Fibroblast of lung (primary cell): ENCODE results near the gene NTPCR. TPM values are rescaled to one million over a fixed set of nuclear protein-coding genes. Genes with fewer than 3 reads are reported as not detected.

Source experiments
- DNase-seq, 2 donors: peaks; one replicate each; pipeline versions ENCODE4 v3.0.0 to v3.0.0-alpha.2; 2010; ENCODE audit warnings: low read depth in 2 of 2
- H2AFZ ChIP-seq: 2 replicates; pipeline ENCODE4 v1.5.1; 2012; ENCODE audit warnings: low read length, control low read depth, inconsistent platforms
- H3K27ac ChIP-seq: 2 replicates; pipeline ENCODE4 v1.5.1; 2011; ENCODE audit warnings: low read length, control low read depth; ENCODE audit not compliant: insufficient read depth
- H3K27me3 ChIP-seq: 2 replicates; pipeline ENCODE4 v1.5.1; 2011; ENCODE audit warnings: mild to moderate bottlenecking, low read length; ENCODE audit not compliant: control insufficient read depth, insufficient read depth
- H3K36me3 ChIP-seq: 2 replicates; pipeline ENCODE4 v1.5.1; 2011; ENCODE audit warnings: low read length; ENCODE audit not compliant: control insufficient read depth, insufficient read depth
- H3K4me1 ChIP-seq: 2 replicates; pipeline ENCODE4 v1.5.1; 2011; ENCODE audit warnings: low read length; ENCODE audit not compliant: control insufficient read depth, insufficient read depth; ENCODE audit errors: extremely low read depth
- H3K4me2 ChIP-seq: 2 replicates; pipeline ENCODE4 v1.5.1; 2011; ENCODE audit warnings: low read length, control low read depth; ENCODE audit not compliant: insufficient read depth; ENCODE audit errors: extremely low read depth
- H3K4me3 ChIP-seq, 4 experiments: fragments of 200-600 bp in 1 of 4; sonication (generic) in 1 of 4; replicated peaks in 1 of 4; 2 replicates each; pipeline ENCODE4 v1.5.1; 2011 to 2016; ENCODE audit warnings: low read length in 4 of 4, low read depth in 3 of 4, mild to moderate bottlenecking in 3 of 4, control low read depth in 2 of 4, inconsistent platforms in 1 of 4, mixed read lengths in 1 of 4; ENCODE audit not compliant: insufficient read depth in 1 of 4; ENCODE audit errors: control extremely low read depth in 1 of 4
- H3K79me2 ChIP-seq: 2 replicates; pipeline ENCODE4 v1.5.1; 2012; ENCODE audit warnings: mild to moderate bottlenecking, low read length, inconsistent platforms; ENCODE audit not compliant: control insufficient read depth, insufficient read depth
- H3K9ac ChIP-seq: 2 replicates; pipeline ENCODE4 v1.5.1; 2011; ENCODE audit warnings: mild to moderate bottlenecking, low read length, control low read depth; ENCODE audit not compliant: insufficient read depth
- H3K9me3 ChIP-seq: 2 replicates; pipeline ENCODE4 v1.5.1; 2012; ENCODE audit warnings: low read depth, low read length; ENCODE audit not compliant: control insufficient read depth, insufficient read depth
- H4K20me1 ChIP-seq: 2 replicates; pipeline ENCODE4 v1.5.1; 2011; ENCODE audit warnings: low read length; ENCODE audit not compliant: control insufficient read depth, insufficient read depth; ENCODE audit errors: extremely low read depth
- EZH2 ChIP-seq: IDR thresholded peaks from 2 replicates; pipeline ENCODE4 v1.5.1; 2012; ENCODE audit warnings: low read length, control low read depth, mild to moderate bottlenecking; ENCODE audit errors: missing control alignments
- polyA plus RNA-seq, 2 donors: library from polyadenylated mRNA; depleted of rRNA in 1 of 2; stranded (reverse) in 1 of 2; unstranded in 1 of 2; fragments of >200 nt; gene quantifications; 2 replicates each; pipeline ENCODE4 v1.2.1, GENCODE V29; 2011 to 2012; ENCODE audit warnings: missing spikeins in 1 of 2
- total RNA-seq: library from RNA; depleted of rRNA; stranded (reverse); fragments of >200 nt; gene quantifications from 2 replicates; pipeline ENCODE4 v1.2.1, GENCODE V29; 2014
- TF ChIP-seq, protein P1 (sequence below), 2 donors: IDR thresholded peaks in 1 of 2; conservative IDR thresholded peaks in 1 of 2; 1 replicate in 1 of 2; 2 replicates in 1 of 2; pipeline ENCODE4 v1.5.1; 2011 to 2012; ENCODE audit warnings: low read length in 2 of 2, control low read depth in 1 of 2, inconsistent platforms in 1 of 2, low read depth in 1 of 2, mild to moderate bottlenecking in 1 of 2

The NTPCR gene
- total and polyA plus RNA-seq, 2 donors (not counting 1 experiment from before 2014, with no cell fraction given) = 23.0 to 27.9 TPM

DNA sequence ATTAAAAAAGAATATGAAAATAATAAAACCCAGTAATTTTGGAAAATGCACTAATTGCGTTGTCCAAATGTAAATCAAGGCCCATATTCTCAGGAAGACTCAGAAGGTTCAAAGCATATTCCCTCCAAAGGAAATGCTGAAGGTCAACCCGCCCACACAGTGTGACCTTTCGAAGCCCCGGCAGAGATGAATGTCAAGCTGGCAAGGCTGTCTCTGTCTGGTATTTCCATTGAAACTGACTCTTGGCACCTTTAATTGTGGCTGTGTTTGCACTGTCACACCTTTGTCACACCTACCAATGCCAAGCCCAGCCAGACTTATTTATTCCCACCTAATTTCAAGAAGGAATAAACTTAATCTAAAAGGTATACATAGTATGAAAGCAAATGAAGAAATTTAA, 82.5 kb downstream of the NTPCR start:
- TF ChIP-seq EZH2 = no peak
- TF ChIP-seq, protein P1, sequence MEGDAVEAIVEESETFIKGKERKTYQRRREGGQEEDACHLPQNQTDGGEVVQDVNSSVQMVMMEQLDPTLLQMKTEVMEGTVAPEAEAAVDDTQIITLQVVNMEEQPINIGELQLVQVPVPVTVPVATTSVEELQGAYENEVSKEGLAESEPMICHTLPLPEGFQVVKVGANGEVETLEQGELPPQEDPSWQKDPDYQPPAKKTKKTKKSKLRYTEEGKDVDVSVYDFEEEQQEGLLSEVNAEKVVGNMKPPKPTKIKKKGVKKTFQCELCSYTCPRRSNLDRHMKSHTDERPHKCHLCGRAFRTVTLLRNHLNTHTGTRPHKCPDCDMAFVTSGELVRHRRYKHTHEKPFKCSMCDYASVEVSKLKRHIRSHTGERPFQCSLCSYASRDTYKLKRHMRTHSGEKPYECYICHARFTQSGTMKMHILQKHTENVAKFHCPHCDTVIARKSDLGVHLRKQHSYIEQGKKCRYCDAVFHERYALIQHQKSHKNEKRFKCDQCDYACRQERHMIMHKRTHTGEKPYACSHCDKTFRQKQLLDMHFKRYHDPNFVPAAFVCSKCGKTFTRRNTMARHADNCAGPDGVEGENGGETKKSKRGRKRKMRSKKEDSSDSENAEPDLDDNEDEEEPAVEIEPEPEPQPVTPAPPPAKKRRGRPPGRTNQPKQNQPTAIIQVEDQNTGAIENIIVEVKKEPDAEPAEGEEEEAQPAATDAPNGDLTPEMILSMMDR (conservative IDR thresholded peaks at IDR 0.05 in 1 of 2, IDR thresholded peaks at IDR 0.05 in 1 of 2; ENCODE audit: low read depth in 1 of 2, low read length in 2 of 2) = no peak
- no peaks in the 10 kb centered on the region for H3K9me3 ChIP-seq
- H3K27me3 ChIP-seq = no peaks in the 10 kb centered on the region
- no peak overlapping the region for H2AFZ ChIP-seq
- H3K4me3 ChIP-seq = no peak overlapping the region
- H3K4me2 ChIP-seq = no peak overlapping the region
- no peak overlapping the region for H3K27ac ChIP-seq
- no peaks in the 10 kb centered on the region for H3K36me3 ChIP-seq
- no peaks in the 10 kb centered on the region for H3K79me2 ChIP-seq
- no peak for DNase-seq
- no peaks in the 10 kb centered on the region for H3K4me1 ChIP-seq
- H3K9ac ChIP-seq = no peak overlapping the region
- no peaks in the 10 kb centered on the region for H4K20me1 ChIP-seq

- no peak overlapping the region for H2AFZ ChIP-seq
- no peaks in the 10 kb centered on the region for H3K36me3 ChIP-seq
- H3K9me3 ChIP-seq = no peaks in the 10 kb centered on the region
- H4K20me1 ChIP-seq = no peaks in the 10 kb centered on the region
- TF ChIP-seq, protein P1 (conservative IDR thresholded peaks at IDR 0.05 in 1 of 2, IDR thresholded peaks at IDR 0.05 in 1 of 2; ENCODE audit: low read depth in 1 of 2, low read length in 2 of 2) = no peak
- TF ChIP-seq EZH2 = no peak
- H3K79me2 ChIP-seq = no peaks in the 10 kb centered on the region
- no peak overlapping the region for H3K4me3 ChIP-seq
- no peak overlapping the region for H3K9ac ChIP-seq
- H3K4me2 ChIP-seq = no peak overlapping the region
- H3K27me3 ChIP-seq = no peaks in the 10 kb centered on the region
- no peak overlapping the region for H3K27ac ChIP-seq
- peak in 1 of 2 donors; percentile 64 for DNase-seq
- H3K4me1 ChIP-seq = no peaks in the 10 kb centered on the region
These were observed 83.0 kb downstream of the NTPCR start for GRCh38 chr1:233033361-233033760.

Other genes starting within 250 kb of the NTPCR start
- 2.6 TPM in 2 replicates for gene MAP10, start 145.2 kb upstream of the NTPCR start, total RNA-seq
- 0.98 and 1.2 TPM in 2 replicates for gene MAP10, start 145.2 kb upstream of the NTPCR start, polyA plus RNA-seq